ENCODE measurements around the gene ZNF117.
"Not testable (repeated sequence)": the region's sequence is repeated elsewhere in the genome, so short reads cannot be mapped to it uniquely, and the experiment has no call there.

ZNF117 gene

DNA sequence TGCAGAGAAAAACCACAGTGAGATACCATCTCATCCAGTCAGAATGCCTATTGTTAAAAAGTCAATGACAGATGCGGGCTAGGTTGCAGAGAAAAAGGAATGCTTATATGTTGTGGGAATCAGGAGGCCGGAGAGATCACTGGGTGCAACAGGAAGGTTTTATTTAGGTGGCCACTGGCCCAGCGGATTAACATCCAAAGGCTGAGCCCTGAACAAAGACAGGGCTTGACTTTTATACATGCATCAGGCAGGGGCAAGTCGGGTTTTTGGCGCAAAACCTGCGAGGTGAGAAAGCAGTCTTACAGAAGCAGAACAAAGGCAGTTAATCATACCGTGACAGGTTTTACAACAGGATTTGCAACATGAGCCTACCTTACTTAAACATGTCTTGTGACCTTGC, 620 bp downstream of the ZNF117 start:
- H3K27me3 ChIP-seq = no peaks in the 10 kb centered on the region
- TF ChIP-seq, protein P1, sequence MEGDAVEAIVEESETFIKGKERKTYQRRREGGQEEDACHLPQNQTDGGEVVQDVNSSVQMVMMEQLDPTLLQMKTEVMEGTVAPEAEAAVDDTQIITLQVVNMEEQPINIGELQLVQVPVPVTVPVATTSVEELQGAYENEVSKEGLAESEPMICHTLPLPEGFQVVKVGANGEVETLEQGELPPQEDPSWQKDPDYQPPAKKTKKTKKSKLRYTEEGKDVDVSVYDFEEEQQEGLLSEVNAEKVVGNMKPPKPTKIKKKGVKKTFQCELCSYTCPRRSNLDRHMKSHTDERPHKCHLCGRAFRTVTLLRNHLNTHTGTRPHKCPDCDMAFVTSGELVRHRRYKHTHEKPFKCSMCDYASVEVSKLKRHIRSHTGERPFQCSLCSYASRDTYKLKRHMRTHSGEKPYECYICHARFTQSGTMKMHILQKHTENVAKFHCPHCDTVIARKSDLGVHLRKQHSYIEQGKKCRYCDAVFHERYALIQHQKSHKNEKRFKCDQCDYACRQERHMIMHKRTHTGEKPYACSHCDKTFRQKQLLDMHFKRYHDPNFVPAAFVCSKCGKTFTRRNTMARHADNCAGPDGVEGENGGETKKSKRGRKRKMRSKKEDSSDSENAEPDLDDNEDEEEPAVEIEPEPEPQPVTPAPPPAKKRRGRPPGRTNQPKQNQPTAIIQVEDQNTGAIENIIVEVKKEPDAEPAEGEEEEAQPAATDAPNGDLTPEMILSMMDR (IDR thresholded peaks at IDR 0.05; ENCODE audit: low read depth, low read length) = no peak
- H3K9me3 ChIP-seq = no peaks in the 10 kb centered on the region
- no peak overlapping the region for H3K4me3 ChIP-seq (ENCODE audit: low read depth, low read length)
- H3K4me1 ChIP-seq = no peaks in the 10 kb centered on the region
- no peaks in the 10 kb centered on the region for H3K36me3 ChIP-seq
- DNase-seq = no peak

DNA sequence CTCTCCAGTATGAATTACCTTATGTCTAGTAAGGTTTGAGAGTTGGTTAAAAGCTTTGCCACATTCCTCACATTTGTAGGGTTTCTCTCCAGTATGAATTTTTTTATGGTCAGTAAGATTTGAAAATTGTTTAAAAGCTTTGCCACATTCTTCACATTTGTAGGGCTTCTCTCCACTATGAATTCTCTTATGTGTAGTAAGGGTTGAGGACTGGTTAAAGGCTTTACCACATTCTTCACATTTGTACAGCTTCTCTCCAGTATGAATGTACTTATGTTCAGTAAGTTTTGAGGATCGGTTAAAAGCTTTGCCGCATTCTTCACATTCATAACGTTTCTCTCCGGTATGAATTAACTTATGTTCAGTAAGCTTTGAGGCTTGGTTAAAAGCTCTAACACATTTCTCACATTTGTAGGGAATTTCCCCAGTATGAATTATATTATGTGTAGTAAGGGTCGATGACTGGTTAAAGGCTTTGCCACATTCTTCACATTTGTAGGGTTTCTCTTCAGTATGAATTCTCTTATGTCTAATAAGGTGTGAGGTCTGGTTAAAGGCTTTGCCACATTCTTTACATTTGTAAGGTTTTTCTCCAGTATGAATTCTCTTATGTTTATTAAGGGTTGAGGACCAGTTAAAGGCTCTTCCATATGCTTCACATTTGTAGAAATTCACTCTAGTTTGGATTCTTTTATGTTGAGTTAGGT, 12.2 kb downstream of the ZNF117 start:
- no peaks in the 10 kb centered on the region for H3K27me3 ChIP-seq
- no peak overlapping the region for H3K4me3 ChIP-seq (ENCODE audit: low read depth, low read length)
- no peaks in the 10 kb centered on the region for H3K36me3 ChIP-seq
- no peaks in the 10 kb centered on the region for H3K9me3 ChIP-seq
- no peak for DNase-seq
- TF ChIP-seq, protein P1 (IDR thresholded peaks at IDR 0.05; ENCODE audit: low read depth, low read length) = no peak
- H3K4me1 ChIP-seq = no peaks in the 10 kb centered on the region

DNA sequence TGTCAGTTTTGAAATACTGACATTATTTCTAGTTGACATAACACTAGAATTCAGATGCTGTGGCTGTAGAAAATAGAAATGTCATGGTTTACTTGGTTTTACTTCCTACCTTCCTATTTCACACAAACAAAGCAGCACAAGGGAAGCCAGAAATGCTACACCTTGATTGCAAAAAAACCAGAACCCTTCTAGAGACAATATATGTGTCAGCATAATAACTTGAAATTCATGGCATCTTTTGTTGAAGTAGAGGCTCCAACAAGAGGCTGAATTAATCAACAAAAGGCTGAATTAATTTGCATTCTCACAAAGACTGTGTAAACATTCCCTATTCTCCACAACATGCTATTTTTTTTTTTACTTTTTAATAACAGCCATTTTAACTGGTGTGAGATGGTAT, 25.2 kb downstream of the ZNF117 start:
- DNase-seq = no peak
- TF ChIP-seq, protein P1 (IDR thresholded peaks at IDR 0.05; ENCODE audit: low read depth, low read length) = no peak
- Histone ChIP-seq H3K9me3 (no peaks in the 10 kb centered on the region), H3K27me3 (no peaks in the 10 kb centered on the region), H3K36me3 (no peaks in the 10 kb centered on the region), H3K4me1 (no peaks in the 10 kb centered on the region), H3K4me3 (ENCODE audit: low read depth, low read length) (no peak overlapping the region)

DNA sequence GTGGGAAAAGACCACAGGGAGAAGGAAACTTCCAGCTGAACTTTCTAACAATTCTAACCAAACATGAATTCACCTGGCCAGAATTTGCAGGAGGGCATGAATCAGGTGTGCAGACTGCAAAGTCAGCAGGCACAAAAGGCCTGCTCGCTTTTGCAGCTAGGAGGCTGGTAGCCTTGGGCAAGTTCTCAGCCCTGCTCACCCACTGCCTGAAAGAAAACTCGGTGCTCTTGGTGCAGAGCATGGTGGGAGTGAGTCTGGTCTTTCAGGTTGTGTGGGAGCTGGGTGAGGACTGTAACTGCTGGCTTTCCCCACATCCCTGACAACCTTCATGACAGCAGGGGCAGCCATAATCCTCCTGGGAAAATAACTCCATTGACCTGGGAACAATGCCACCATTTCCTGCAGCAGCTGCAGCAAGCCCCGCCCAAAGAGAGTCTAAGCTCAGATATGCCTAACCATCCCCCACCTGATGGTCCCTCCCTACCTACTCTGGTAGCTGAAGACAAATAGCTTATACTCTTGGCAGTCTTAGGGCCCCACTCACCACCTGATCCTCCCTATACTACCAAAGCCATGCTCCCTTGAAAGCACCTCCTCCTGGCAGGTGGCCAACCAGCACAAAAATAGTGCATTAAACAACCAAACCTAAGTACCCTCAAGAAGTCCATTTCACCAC, 31.6 kb downstream of the ZNF117 start:
- peak; percentile 12 for DNase-seq
- TF ChIP-seq, protein P1 (IDR thresholded peaks at IDR 0.05; ENCODE audit: low read depth, low read length) = no peak
- no peaks in the 10 kb centered on the region for H3K4me1 ChIP-seq
- H3K9me3 ChIP-seq = no peaks in the 10 kb centered on the region
- no peaks in the 10 kb centered on the region for H3K36me3 ChIP-seq
- no peaks in the 10 kb centered on the region for H3K27me3 ChIP-seq
- H3K4me3 ChIP-seq (ENCODE audit: low read depth, low read length) = no peak overlapping the region

DNA sequence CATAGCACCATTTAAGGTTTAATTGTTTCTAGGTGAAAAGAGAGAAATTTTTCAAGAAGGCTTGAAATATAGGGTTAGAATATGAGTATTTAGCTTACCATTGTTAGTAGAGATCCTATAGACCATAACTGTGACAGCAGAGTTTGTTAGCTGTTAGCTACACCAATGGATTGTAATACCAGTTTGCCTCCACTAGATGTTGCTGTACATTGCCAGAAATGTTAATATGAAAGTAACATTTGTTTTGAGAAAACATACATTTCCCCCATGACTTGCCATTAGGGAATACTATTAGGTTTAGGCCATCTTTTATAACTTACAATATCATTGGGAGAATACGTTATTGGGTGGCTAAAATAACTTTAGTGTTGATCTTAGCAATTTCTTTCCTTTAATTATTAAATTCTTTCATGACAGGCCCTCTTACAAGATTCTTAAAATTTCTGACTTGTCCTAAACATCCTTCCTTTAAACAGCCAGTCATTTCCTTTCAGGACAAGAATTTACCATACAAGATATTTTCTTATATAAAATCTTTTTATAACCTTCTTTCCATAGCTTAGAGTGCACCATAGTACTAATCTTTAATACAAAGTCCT, 39.5 kb downstream of the ZNF117 start:
- Histone ChIP-seq H3K27me3 (peaks cover 11% of the 10 kb centered on the region), H3K36me3 (no peaks in the 10 kb centered on the region), H3K4me3 (ENCODE audit: low read depth, low read length) (no peak overlapping the region), H3K9me3 (no peaks in the 10 kb centered on the region), H3K4me1 (no peaks in the 10 kb centered on the region)
- TF ChIP-seq, protein P1 (IDR thresholded peaks at IDR 0.05; ENCODE audit: low read depth, low read length) = peak; percentile 79
- DNase-seq = no peak

DNA sequence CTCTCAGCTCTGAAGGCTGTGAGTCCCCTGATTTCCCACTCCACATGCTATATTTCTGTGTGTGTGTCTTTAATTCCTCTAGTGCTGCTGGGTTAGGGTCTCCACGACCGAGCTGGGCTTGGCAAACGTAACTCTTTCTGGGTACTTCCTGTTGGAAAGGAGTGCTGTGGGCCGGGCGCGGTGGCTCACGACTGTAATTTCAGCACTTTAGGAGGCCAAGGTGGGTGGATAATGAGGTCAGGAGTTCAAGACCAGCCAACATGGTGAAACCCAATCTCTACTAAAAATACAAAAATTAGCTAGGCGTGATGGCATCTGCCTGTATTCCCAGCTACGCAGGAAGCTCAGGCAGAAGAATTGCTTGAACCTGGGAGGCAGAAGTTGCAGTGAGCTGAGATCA, 40.2 kb downstream of the ZNF117 start:
- not testable (repeated sequence) for DNase-seq; H3K36me3 ChIP-seq; H3K9me3 ChIP-seq; H3K4me1 ChIP-seq; H3K4me3 ChIP-seq (ENCODE audit: low read depth, low read length)
- H3K27me3 ChIP-seq = peaks cover 11% of the 10 kb centered on the region

DNA sequence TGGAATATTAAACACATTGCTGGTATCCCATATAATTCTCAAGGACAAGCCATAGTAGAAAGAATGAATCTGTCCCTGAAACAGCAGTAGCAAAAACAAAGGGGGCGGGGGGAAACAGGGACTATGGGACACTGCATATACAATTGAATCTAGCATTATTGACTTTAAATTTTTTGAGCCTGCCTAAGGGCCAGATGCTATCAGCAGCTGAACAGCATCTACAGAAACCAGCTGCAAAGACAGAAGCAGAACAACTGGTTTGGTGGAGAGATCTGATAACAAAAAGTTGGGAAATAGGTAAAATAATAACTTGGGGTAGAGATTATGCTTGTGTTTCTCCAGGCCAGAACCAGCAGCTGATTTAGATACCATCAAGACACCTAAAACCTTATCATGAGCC, 42.1 kb downstream of the ZNF117 start:
- peaks cover 11% of the 10 kb centered on the region for H3K27me3 ChIP-seq
- H3K4me1 ChIP-seq; H3K4me3 ChIP-seq (ENCODE audit: low read depth, low read length); DNase-seq; H3K9me3 ChIP-seq; H3K36me3 ChIP-seq: not testable (repeated sequence)

All from BE2C (cell line).